NT2/D1 (cell line): ENCODE results near the gene MICB.
"Not testable (repeated sequence)": the region's sequence is repeated elsewhere in the genome, so short reads cannot be mapped to it uniquely, and the experiment has no call there.

ENCODE experiments used
- SUZ12 ChIP-seq: IDR thresholded peaks from 2 replicates; pipeline ENCODE4 v1.6.1; 2011; ENCODE audit not compliant: insufficient read length, insufficient read depth; ENCODE audit errors: extremely low read depth
- YY1 ChIP-seq: IDR thresholded peaks from 2 replicates; pipeline ENCODE4 v1.6.1; 2011; ENCODE audit not compliant: insufficient read length, insufficient read depth

DNA sequence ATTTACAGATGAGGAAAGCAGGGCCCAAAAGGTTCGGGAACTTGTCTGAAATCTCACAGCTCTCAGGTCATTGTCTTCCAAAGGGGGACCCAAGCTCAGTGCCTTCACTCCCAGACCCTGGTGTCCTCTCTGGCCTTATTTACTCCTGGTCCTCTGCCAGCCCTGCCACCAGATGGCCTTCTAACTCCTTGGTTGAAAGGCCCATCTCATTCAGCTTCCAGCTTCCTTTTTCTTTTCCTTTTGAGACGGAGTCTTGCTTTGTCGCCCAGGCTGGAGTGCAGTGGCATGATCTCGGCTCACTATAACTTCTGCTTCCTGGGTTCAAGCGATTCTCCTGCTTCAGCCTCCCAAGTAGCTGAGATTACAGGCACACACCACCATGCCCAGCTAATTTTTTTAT, 53.4 kb downstream of the MICB start:
- not testable (repeated sequence) for TF ChIP-seq YY1, SUZ12
